ENCODE measurements around the gene SBK3. TPM values are rescaled to one million over a fixed set of nuclear protein-coding genes. Genes with fewer than 3 reads are reported as not detected.

Gene SBK3
- total RNA-seq, 1 experiment from 2014 or later: 4.0 TPM

DNA sequence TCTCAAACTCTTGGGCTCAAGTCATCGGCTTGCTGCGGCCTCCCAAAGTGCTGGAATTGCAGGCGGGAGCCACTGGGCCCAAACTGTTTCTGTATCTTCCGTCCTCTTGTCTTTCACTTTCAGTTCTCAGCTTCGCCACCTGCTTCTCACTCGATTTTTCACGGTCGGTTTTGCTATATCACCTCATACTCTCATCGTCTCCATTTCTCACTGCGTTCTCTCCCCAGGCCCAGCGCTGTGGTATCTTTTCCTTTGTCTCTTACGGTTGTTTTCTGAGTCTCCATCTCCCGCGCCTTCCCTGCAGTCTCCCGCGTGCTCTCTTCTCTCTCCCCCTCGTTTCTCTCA lies 42.2 kb downstream of the SBK3 start:
- in situ Hi-C loops (cut with HindIII; ENCODE audit: low pct_unique_long_range_greater_than_20kb, low sequenced_read_pairs) (no loop called here), intact Hi-C loops (cut with micrococcal nuclease; ENCODE audit: unreplicated experiment) (no loop called here)
- H3K36me3 ChIP-seq (ENCODE audit: control insufficient read depth, insufficient read depth, low read length): no peaks in the 10 kb centered on the region
- POLR2A ChIA-PET: no interaction called here
- no peak overlapping the region for H3K4me3 ChIP-seq (ENCODE audit: low read depth in 2 of 2, low read length in 2 of 2)
- H3K27ac ChIP-seq (ENCODE audit: low read length): no peak overlapping the region
- ATAC-seq: no peak
- no TSS peak for BruUV-seq (replicated peaks)
- TF ChIP-seq, protein P1, sequence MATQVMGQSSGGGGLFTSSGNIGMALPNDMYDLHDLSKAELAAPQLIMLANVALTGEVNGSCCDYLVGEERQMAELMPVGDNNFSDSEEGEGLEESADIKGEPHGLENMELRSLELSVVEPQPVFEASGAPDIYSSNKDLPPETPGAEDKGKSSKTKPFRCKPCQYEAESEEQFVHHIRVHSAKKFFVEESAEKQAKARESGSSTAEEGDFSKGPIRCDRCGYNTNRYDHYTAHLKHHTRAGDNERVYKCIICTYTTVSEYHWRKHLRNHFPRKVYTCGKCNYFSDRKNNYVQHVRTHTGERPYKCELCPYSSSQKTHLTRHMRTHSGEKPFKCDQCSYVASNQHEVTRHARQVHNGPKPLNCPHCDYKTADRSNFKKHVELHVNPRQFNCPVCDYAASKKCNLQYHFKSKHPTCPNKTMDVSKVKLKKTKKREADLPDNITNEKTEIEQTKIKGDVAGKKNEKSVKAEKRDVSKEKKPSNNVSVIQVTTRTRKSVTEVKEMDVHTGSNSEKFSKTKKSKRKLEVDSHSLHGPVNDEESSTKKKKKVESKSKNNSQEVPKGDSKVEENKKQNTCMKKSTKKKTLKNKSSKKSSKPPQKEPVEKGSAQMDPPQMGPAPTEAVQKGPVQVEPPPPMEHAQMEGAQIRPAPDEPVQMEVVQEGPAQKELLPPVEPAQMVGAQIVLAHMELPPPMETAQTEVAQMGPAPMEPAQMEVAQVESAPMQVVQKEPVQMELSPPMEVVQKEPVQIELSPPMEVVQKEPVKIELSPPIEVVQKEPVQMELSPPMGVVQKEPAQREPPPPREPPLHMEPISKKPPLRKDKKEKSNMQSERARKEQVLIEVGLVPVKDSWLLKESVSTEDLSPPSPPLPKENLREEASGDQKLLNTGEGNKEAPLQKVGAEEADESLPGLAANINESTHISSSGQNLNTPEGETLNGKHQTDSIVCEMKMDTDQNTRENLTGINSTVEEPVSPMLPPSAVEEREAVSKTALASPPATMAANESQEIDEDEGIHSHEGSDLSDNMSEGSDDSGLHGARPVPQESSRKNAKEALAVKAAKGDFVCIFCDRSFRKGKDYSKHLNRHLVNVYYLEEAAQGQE (IDR thresholded peaks at IDR 0.05; ENCODE audit: insufficient read depth in 1 of 2, low read depth in 2 of 2, low read length in 1 of 2): no peak
- TF ChIP-seq POLR2AphosphoS5 (IDR thresholded peaks at IDR 0.05; ENCODE audit: low read depth, low read length): no peak
- TF ChIP-seq TCF7L2 (IDR thresholded peaks at IDR 0.05; ENCODE audit: low read depth, low read length): no peak
- TF ChIP-seq, protein P2, sequence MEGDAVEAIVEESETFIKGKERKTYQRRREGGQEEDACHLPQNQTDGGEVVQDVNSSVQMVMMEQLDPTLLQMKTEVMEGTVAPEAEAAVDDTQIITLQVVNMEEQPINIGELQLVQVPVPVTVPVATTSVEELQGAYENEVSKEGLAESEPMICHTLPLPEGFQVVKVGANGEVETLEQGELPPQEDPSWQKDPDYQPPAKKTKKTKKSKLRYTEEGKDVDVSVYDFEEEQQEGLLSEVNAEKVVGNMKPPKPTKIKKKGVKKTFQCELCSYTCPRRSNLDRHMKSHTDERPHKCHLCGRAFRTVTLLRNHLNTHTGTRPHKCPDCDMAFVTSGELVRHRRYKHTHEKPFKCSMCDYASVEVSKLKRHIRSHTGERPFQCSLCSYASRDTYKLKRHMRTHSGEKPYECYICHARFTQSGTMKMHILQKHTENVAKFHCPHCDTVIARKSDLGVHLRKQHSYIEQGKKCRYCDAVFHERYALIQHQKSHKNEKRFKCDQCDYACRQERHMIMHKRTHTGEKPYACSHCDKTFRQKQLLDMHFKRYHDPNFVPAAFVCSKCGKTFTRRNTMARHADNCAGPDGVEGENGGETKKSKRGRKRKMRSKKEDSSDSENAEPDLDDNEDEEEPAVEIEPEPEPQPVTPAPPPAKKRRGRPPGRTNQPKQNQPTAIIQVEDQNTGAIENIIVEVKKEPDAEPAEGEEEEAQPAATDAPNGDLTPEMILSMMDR (IDR thresholded peaks at IDR 0.05): no peak
- TF ChIP-seq SIN3A (IDR thresholded peaks at IDR 0.05; ENCODE audit: borderline replicate concordance, insufficient read depth, low read depth, low read length): no peak
- no peaks in the 10 kb centered on the region for H3K4me1 ChIP-seq (ENCODE audit: control insufficient read depth, insufficient read depth, low read length)
- no peak for DNase-seq (ENCODE audit: low read depth, low spot score)
- CTCF ChIA-PET: interaction anchor here (1.7 kb wide), 1 partner anchor 36 kb away, joined by 31 read pairs; no protein-coding TSS in a partner anchor
- no peaks in the 10 kb centered on the region for H3K9me3 ChIP-seq (ENCODE audit: control insufficient read depth, insufficient read depth, low read depth, low read length)
- no peaks in the 10 kb centered on the region for H3K27me3 ChIP-seq (ENCODE audit: control insufficient read depth, insufficient read depth, low read length)

DNA sequence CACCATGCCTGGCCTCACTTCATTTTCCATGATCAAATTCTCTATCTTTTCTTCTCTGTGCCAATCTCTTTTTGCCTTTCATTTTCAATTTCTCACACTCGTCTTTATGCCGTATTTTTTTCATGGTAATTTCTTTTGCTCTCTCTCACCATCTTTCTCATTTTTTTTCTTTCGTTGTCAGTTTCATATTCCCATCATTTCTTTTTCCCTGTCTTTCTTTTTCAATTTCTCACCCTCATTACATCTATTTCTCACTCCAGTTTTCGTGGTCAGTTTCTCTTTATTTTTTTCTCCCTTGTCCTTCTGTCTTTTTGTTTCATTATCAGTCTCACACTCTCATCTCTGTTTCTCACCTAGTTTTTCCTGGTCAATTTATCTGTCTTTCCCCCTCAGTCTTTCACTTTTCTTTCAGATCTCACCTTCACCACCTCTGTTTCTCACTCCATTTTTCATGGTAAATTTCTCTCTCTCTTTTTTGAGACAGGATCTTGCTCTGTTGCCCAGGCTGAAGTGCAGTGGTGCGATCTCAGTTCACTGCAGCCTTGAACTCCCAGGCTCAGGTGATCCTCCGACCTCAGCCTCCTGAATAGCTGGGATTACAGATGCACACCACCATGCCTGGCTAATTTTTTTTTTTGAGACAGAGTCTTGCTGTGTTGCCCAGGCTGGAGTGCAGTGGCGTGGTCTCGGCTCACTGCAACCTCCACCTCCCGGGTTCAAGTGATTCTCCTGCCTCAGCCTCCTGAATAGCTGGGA lies 43.0 kb downstream of the SBK3 start:
- H3K36me3 ChIP-seq (ENCODE audit: control insufficient read depth, insufficient read depth, low read length): no peaks in the 10 kb centered on the region
- TF ChIP-seq SIN3A (IDR thresholded peaks at IDR 0.05; ENCODE audit: borderline replicate concordance, insufficient read depth, low read depth, low read length) (no peak), POLR2AphosphoS5 (IDR thresholded peaks at IDR 0.05; ENCODE audit: low read depth, low read length) (no peak), TCF7L2 (IDR thresholded peaks at IDR 0.05; ENCODE audit: low read depth, low read length) (no peak)
- TF ChIP-seq, protein P2 (IDR thresholded peaks at IDR 0.05): no peak
- TF ChIP-seq, protein P1 (IDR thresholded peaks at IDR 0.05; ENCODE audit: insufficient read depth in 1 of 2, low read depth in 2 of 2, low read length in 1 of 2): no peak
- BruUV-seq (replicated peaks): no TSS peak
- no peak overlapping the region for H3K27ac ChIP-seq (ENCODE audit: low read length)
- no peak for ATAC-seq
- H3K4me3 ChIP-seq (ENCODE audit: low read depth in 2 of 2, low read length in 2 of 2): no peak overlapping the region
- no peaks in the 10 kb centered on the region for H3K4me1 ChIP-seq (ENCODE audit: control insufficient read depth, insufficient read depth, low read length)
- ChIA-PET POLR2A (no interaction called here), CTCF (no interaction called here)
- intact Hi-C loops (cut with micrococcal nuclease; ENCODE audit: unreplicated experiment): no loop called here
- H3K9me3 ChIP-seq (ENCODE audit: control insufficient read depth, insufficient read depth, low read depth, low read length): no peaks in the 10 kb centered on the region
- in situ Hi-C loops (cut with HindIII; ENCODE audit: low pct_unique_long_range_greater_than_20kb, low sequenced_read_pairs): no loop called here
- H3K27me3 ChIP-seq (ENCODE audit: control insufficient read depth, insufficient read depth, low read length): no peaks in the 10 kb centered on the region
- DNase-seq (ENCODE audit: low read depth, low spot score): no peak
